ENCODE data around the gene WTAP. TPM values are rescaled to one million over a fixed set of nuclear protein-coding genes. Genes with fewer than 3 reads are reported as not detected.

The WTAP gene
- total and polyA plus RNA-seq, 2 experiments from 2014 or later: 108 to 121 TPM

GRCh38 chr6:159756508-159756907 is 29.2 kb downstream of the WTAP start:
- Histone ChIP-seq H3K36me3 (ENCODE audit: insufficient read depth) (peaks cover 42% of the 10 kb centered on the region; the same call in 1 of the 2 replicates), H4K20me1 (replicated peaks; ENCODE audit: insufficient read depth) (0 out of 2 replicates have a peak, but pooled peaks cover 4% of the 10 kb centered on the region), H3K4me2 (no peak overlapping the region), H2AFZ (no peak overlapping the region), H3F3A (replicated peaks; ENCODE audit: low read depth) (peaks cover 7% of the 10 kb centered on the region; the same call in 1 of the 2 replicates), H3K27ac (ENCODE audit: low read depth) (no peak overlapping the region), H3K4me1 (ENCODE audit: insufficient read depth) (peaks cover 11% of the 10 kb centered on the region), H3K27me3 (ENCODE audit: insufficient read depth) (no peaks in the 10 kb centered on the region), H3K9me2 (ENCODE audit: insufficient read depth) (no peaks in the 10 kb centered on the region), H3K4me3 (no peak overlapping the region), H3K79me2 (replicated peaks; ENCODE audit: insufficient read depth) (0 out of 2 replicates have a peak, but pooled peaks cover 11% of the 10 kb centered on the region)
- DNase-seq (ENCODE audit: low spot score): no peak
- Mint-ChIP-seq H3K27ac (no peak overlapping the region), H3K4me3 (no peak overlapping the region), H3K36me3 (ENCODE audit: low read depth) (peaks cover 71% of the 10 kb centered on the region), H3K9me3 (no peaks in the 10 kb centered on the region; the same call in 2 of the 3 replicates), H3K4me1 (peaks cover 28% of the 10 kb centered on the region), H3K27me3 (ENCODE audit: insufficient read depth, low read depth, poor library complexity) (peaks cover 9% of the 10 kb centered on the region)
- ATAC-seq: no peak
- TF ChIP-seq EZH2 (IDR thresholded peaks at IDR 0.05; ENCODE audit: low read depth, unreplicated experiment): no peak
- TF ChIP-seq POLR2AphosphoS5 (IDR thresholded peaks at IDR 0.05; ENCODE audit: low read depth): 0 out of 2 replicates have a peak, but pooled peaks have one; percentile 11

- H3K4me1 Mint-ChIP-seq: peaks cover 33% of the 10 kb centered on the region
- H3K36me3 Mint-ChIP-seq (ENCODE audit: low read depth): peaks cover 69% of the 10 kb centered on the region
- Histone ChIP-seq H3K36me3 (ENCODE audit: insufficient read depth) (peaks cover 34% of the 10 kb centered on the region; the same call in 1 of the 2 replicates), H3K9me2 (ENCODE audit: insufficient read depth) (no peaks in the 10 kb centered on the region), H2AFZ (no peak overlapping the region), H4K20me1 (replicated peaks; ENCODE audit: insufficient read depth) (0 out of 2 replicates have a peak, but pooled peaks cover 4% of the 10 kb centered on the region), H3F3A (replicated peaks; ENCODE audit: low read depth) (peaks cover 5% of the 10 kb centered on the region; the same call in 1 of the 2 replicates), H3K4me2 (no peak overlapping the region), H3K4me3 (no peak overlapping the region), H3K27ac (ENCODE audit: low read depth) (peak overlapping the region; percentile 86), H3K79me2 (replicated peaks; ENCODE audit: insufficient read depth) (peaks cover 16% of the 10 kb centered on the region), H3K27me3 (ENCODE audit: insufficient read depth) (no peaks in the 10 kb centered on the region), H3K4me1 (ENCODE audit: insufficient read depth) (peaks cover 18% of the 10 kb centered on the region)
- peak overlapping the region; percentile 87 for H3K27ac Mint-ChIP-seq
- no peak overlapping the region for H3K4me3 Mint-ChIP-seq
- peaks cover 20% of the 10 kb centered on the region for H3K27me3 Mint-ChIP-seq (ENCODE audit: insufficient read depth, low read depth, poor library complexity)
- peak; percentile 41 for DNase-seq (ENCODE audit: low spot score)
- ATAC-seq: no peak; the same call in 2 of the 3 replicates
- no peaks in the 10 kb centered on the region; the same call in 2 of the 3 replicates for H3K9me3 Mint-ChIP-seq
- TF ChIP-seq CTCF (conservative IDR thresholded peaks at IDR 0.05; ENCODE audit: low read depth in 2 of 2) (peak; percentile 26 to 40), POLR2AphosphoS5 (IDR thresholded peaks at IDR 0.05; ENCODE audit: low read depth) (0 out of 2 replicates have a peak, but pooled peaks have one; percentile 23), ZNF462 (CRISPR knock-in tag; IDR thresholded peaks at IDR 0.05) (no peak), STAT1 (IDR thresholded peaks at IDR 0.05; ENCODE audit: unreplicated experiment) (no peak)
Measured at GRCh38 chr6:159758031-159759001, 31.0 kb downstream of the WTAP start.

Data from GM23338 (cell line).